SK-N-DZ (cell line): ENCODE measurements around the gene ATP8A2.

Source experiments
- DNase-seq: peaks from one replicate; pipeline ENCODE4 v3.0.0-alpha.2; 2015; ENCODE audit warnings: low spot score

Gene ATP8A2

GRCh38 chr13:25619897-25620296 lies 248.1 kb downstream of the ATP8A2 start:
- DNase-seq, result no peak

- DNase-seq, result peak; percentile 71
Measured at GRCh38 chr13:25625414-25625813, 253.6 kb downstream of the ATP8A2 start.

GRCh38 chr13:25630329-25630900 lies 258.6 kb downstream of the ATP8A2 start:
- peak; percentile 24 for DNase-seq

- no peak for DNase-seq
Measured at GRCh38 chr13:25632166-25632888, 260.6 kb downstream of the ATP8A2 start.

- DNase-seq, result no peak
Measured at GRCh38 chr13:25633093-25633492, 261.3 kb downstream of the ATP8A2 start.

- no peak for DNase-seq
Measured at GRCh38 chr13:25645681-25646080, 273.9 kb downstream of the ATP8A2 start.

- DNase-seq, result no peak
Measured at GRCh38 chr13:25649001-25649633, 277.3 kb downstream of the ATP8A2 start.

- DNase-seq, result no peak
Measured at GRCh38 chr13:25652764-25653163, 281.0 kb downstream of the ATP8A2 start.

GRCh38 chr13:25654322-25654721 lies 282.5 kb downstream of the ATP8A2 start:
- no peak for DNase-seq

GRCh38 chr13:25657157-25657556 lies 285.4 kb downstream of the ATP8A2 start:
- no peak for DNase-seq

- peak; percentile 94 for DNase-seq
Measured at GRCh38 chr13:25659091-25659795, 287.5 kb downstream of the ATP8A2 start.

- DNase-seq, result no peak
Measured at GRCh38 chr13:25660996-25661395, 289.2 kb downstream of the ATP8A2 start.

GRCh38 chr13:25662516-25662915 lies 290.7 kb downstream of the ATP8A2 start:
- DNase-seq, result no peak

- no peak for DNase-seq
Measured at GRCh38 chr13:25668345-25668744, 296.6 kb downstream of the ATP8A2 start.

- DNase-seq, result no peak
Measured at GRCh38 chr13:25673711-25674110, 301.9 kb downstream of the ATP8A2 start.

- no peak for DNase-seq
Measured at GRCh38 chr13:25674371-25674770, 302.6 kb downstream of the ATP8A2 start.

GRCh38 chr13:25675060-25675459 lies 303.3 kb downstream of the ATP8A2 start:
- no peak for DNase-seq

- no peak for DNase-seq
Measured at GRCh38 chr13:25677956-25678355, 306.2 kb downstream of the ATP8A2 start.

- DNase-seq, result no peak
Measured at GRCh38 chr13:25678398-25678797, 306.6 kb downstream of the ATP8A2 start.

- no peak for DNase-seq
Measured at GRCh38 chr13:25679159-25679558, 307.4 kb downstream of the ATP8A2 start.

- no peak for DNase-seq
Measured at GRCh38 chr13:25679936-25680335, 308.2 kb downstream of the ATP8A2 start.

- no peak for DNase-seq
Measured at GRCh38 chr13:25682276-25682675, 310.5 kb downstream of the ATP8A2 start.
